MM.1S (cell line): ENCODE results near the gene VWA5B2.

Source experiments
- DNase-seq: peaks from one replicate; pipeline ENCODE4 v3.0.0-alpha.2; 2015
- H2AFZ ChIP-seq: fragments of 300-600 bp; sonication (generic); 2 replicates; pipeline ENCODE4 v1.6.0; 2016; ENCODE audit warnings: antibody characterized with exemption, low read length
- H3F3A ChIP-seq: fragments of 300-600 bp; sonication (generic); 2 replicates; pipeline ENCODE4 v1.6.1; 2016; ENCODE audit warnings: mild to moderate bottlenecking, antibody characterized with exemption, low read length, moderate library complexity, mixed read lengths; ENCODE audit not compliant: insufficient read depth
- H3K27ac ChIP-seq: fragments of 300-600 bp; sonication (generic); 2 replicates; pipeline ENCODE4 v1.5.1; 2016; ENCODE audit warnings: mild to moderate bottlenecking, low read length
- H3K27me3 ChIP-seq: fragments of 300-600 bp; sonication (generic); replicated peaks from 2 replicates; pipeline ENCODE4 v1.6.0; 2016; ENCODE audit warnings: low read length; ENCODE audit not compliant: insufficient read depth
- H3K36me3 ChIP-seq: fragments of 300-600 bp; sonication (generic); replicated peaks from 2 replicates; pipeline ENCODE4 v1.6.1; 2016; ENCODE audit warnings: mild to moderate bottlenecking, low read length, mixed read lengths; ENCODE audit not compliant: insufficient read depth
- H3K4me1 ChIP-seq: fragments of 300-600 bp; sonication (generic); 2 replicates; pipeline ENCODE4 v1.6.1; 2016; ENCODE audit warnings: low read length, mixed read lengths
- H3K4me2 ChIP-seq: fragments of 300-600 bp; sonication (generic); 2 replicates; pipeline ENCODE4 v1.6.0; 2016; ENCODE audit warnings: low read depth, low read length
- H3K4me3 ChIP-seq: fragments of 300-600 bp; sonication (generic); 2 replicates; pipeline ENCODE4 v1.5.1; 2016; ENCODE audit warnings: low read length, mixed read lengths
- H3K79me2 ChIP-seq: fragments of 300-600 bp; sonication (generic); 2 replicates; pipeline ENCODE4 v1.6.1; 2016; ENCODE audit warnings: mixed run types, low read length, mixed read lengths
- H3K9ac ChIP-seq: fragments of 300-600 bp; sonication (generic); 2 replicates; pipeline ENCODE4 v1.6.1; 2016; ENCODE audit warnings: low read length, mixed read lengths
- H3K9me2 ChIP-seq: fragments of 300-600 bp; sonication (generic); replicated peaks from 2 replicates; pipeline ENCODE4 v1.6.1; 2016; ENCODE audit warnings: mild to moderate bottlenecking, low read length, mixed read lengths; ENCODE audit not compliant: insufficient read depth
- H3K9me3 ChIP-seq: fragments of 300-600 bp; sonication (generic); replicated peaks from 2 replicates; pipeline ENCODE4 v1.6.1; 2016; ENCODE audit warnings: mild to moderate bottlenecking, low read length, mixed read lengths; ENCODE audit not compliant: insufficient read depth
- H4K20me1 ChIP-seq: fragments of 300-600 bp; sonication (generic); 2 replicates; pipeline ENCODE4 v1.6.1; 2016; ENCODE audit warnings: mild to moderate bottlenecking, low read length, moderate library complexity, mixed read lengths; ENCODE audit not compliant: insufficient read depth
- CTCF ChIP-seq: fragments of 300-600 bp; sonication (generic); IDR thresholded peaks from 2 replicates; pipeline ENCODE4 v1.5.1; 2016; ENCODE audit warnings: antibody characterized with exemption, low read length, mixed read lengths
- EZH2 ChIP-seq: fragments of 300-600 bp; sonication (generic); optimal IDR thresholded peaks from 2 replicates; pipeline ENCODE3; 2017; ENCODE audit warnings: low read depth, mild to moderate bottlenecking, antibody characterized with exemption, low read length, mixed read lengths
- EZH2phosphoT487 ChIP-seq: fragments of 300-600 bp; sonication (generic); IDR thresholded peaks from 2 replicates; pipeline ENCODE4 v1.6.1; 2018; ENCODE audit warnings: antibody characterized with exemption, low read length

Gene VWA5B2

GRCh38 chr3:184236636-184237035 is 7.3 kb downstream of the VWA5B2 start:
- Histone ChIP-seq H4K20me1 (no peaks in the 10 kb centered on the region), H2AFZ (no peak overlapping the region), H3K27me3 (peaks cover 39% of the 10 kb centered on the region), H3K36me3 (no peaks in the 10 kb centered on the region), H3F3A (no peaks in the 10 kb centered on the region), H3K9me3 (no peaks in the 10 kb centered on the region), H3K4me2 (no peak overlapping the region), H3K9ac (no peak overlapping the region), H3K27ac (no peak overlapping the region), H3K79me2 (no peaks in the 10 kb centered on the region), H3K4me3 (no peak overlapping the region), H3K9me2 (no peaks in the 10 kb centered on the region), H3K4me1 (no peaks in the 10 kb centered on the region)
- TF ChIP-seq EZH2phosphoT487: no peak
- no peak for TF ChIP-seq EZH2
- no peak for TF ChIP-seq CTCF
- no peak for DNase-seq

GRCh38 chr3:184237211-184237610 is 7.8 kb downstream of the VWA5B2 start:
- Histone ChIP-seq H3K36me3 (no peaks in the 10 kb centered on the region), H3K27me3 (peaks cover 33% of the 10 kb centered on the region), H3K4me2 (no peak overlapping the region), H3K9me3 (no peaks in the 10 kb centered on the region), H3K4me1 (no peaks in the 10 kb centered on the region), H3K79me2 (no peaks in the 10 kb centered on the region), H4K20me1 (no peaks in the 10 kb centered on the region), H3K9me2 (no peaks in the 10 kb centered on the region), H2AFZ (no peak overlapping the region), H3K4me3 (no peak overlapping the region), H3K27ac (no peak overlapping the region), H3F3A (no peaks in the 10 kb centered on the region), H3K9ac (no peak overlapping the region)
- no peak for DNase-seq
- TF ChIP-seq EZH2 (no peak), EZH2phosphoT487 (no peak), CTCF (no peak)

- Histone ChIP-seq H3K4me2 (no peak overlapping the region), H2AFZ (no peak overlapping the region), H3K4me3 (no peak overlapping the region), H3K9me2 (no peaks in the 10 kb centered on the region), H3K36me3 (no peaks in the 10 kb centered on the region), H3K27me3 (peaks cover 27% of the 10 kb centered on the region), H3K9me3 (no peaks in the 10 kb centered on the region), H3K9ac (no peak overlapping the region), H3K27ac (no peak overlapping the region), H3K79me2 (no peaks in the 10 kb centered on the region), H4K20me1 (no peaks in the 10 kb centered on the region), H3F3A (no peaks in the 10 kb centered on the region), H3K4me1 (no peaks in the 10 kb centered on the region)
- TF ChIP-seq EZH2phosphoT487 (no peak), EZH2 (no peak), CTCF (no peak)
- DNase-seq: no peak
Observed at GRCh38 chr3:184237807-184238206, 8.4 kb downstream of the VWA5B2 start.
